Parathyroid adenoma (tissue), 2 donors: Measurements from ENCODE around the gene INPP5D.
"Not testable (repeated sequence)": the region's sequence is repeated elsewhere in the genome, so short reads cannot be mapped to it uniquely, and the experiment has no call there.

Experiments
- H2AFZ ChIP-seq: fragments of 300-600 bp; sonication (generic); one replicate; pipeline ENCODE4 v1.7.0; 2017; ENCODE audit warnings: antibody characterized with exemption, mild to moderate bottlenecking
- H3K27ac ChIP-seq: fragments of 300-600 bp; sonication (generic); one replicate; pipeline ENCODE4 v1.7.0; 2017
- H3K27me3 ChIP-seq: fragments of 300-600 bp; sonication (generic); one replicate; pipeline ENCODE4 v1.7.0; 2017; ENCODE audit warnings: low read length; ENCODE audit not compliant: control insufficient read depth, insufficient read depth
- H3K36me3 ChIP-seq: fragments of 300-600 bp; sonication (generic); one replicate; pipeline ENCODE4 v1.7.0; 2017; ENCODE audit warnings: low read length; ENCODE audit not compliant: control insufficient read depth, insufficient read depth
- H3K4me1 ChIP-seq: fragments of 300-600 bp; sonication (generic); one replicate; pipeline ENCODE4 v1.7.0; 2017; ENCODE audit warnings: control low read depth
- H3K4me2 ChIP-seq: fragments of 300-600 bp; sonication (generic); one replicate; pipeline ENCODE4 v1.7.0; 2017; ENCODE audit warnings: low read length
- H3K4me3 ChIP-seq: fragments of 300-600 bp; sonication (generic); one replicate; pipeline ENCODE4 v1.7.0; 2017; ENCODE audit warnings: low read depth, low read length
- H3K79me2 ChIP-seq: fragments of 300-600 bp; sonication (generic); one replicate; pipeline ENCODE4 v1.7.0; 2017; ENCODE audit warnings: control low read depth
- H3K9ac ChIP-seq: fragments of 300-600 bp; sonication (generic); one replicate; pipeline ENCODE4 v1.7.0; 2017; ENCODE audit warnings: mild to moderate bottlenecking
- H3K9me3 ChIP-seq: fragments of 300-600 bp; sonication (generic); one replicate; pipeline ENCODE4 v1.7.0; 2017; ENCODE audit warnings: low read length; ENCODE audit not compliant: control insufficient read depth
- TF ChIP-seq, protein P1 (sequence below): fragments of 300-600 bp; sonication (generic); IDR thresholded peaks from one replicate; pipeline ENCODE4 v1.7.0; 2017; ENCODE audit warnings: antibody characterized with exemption, mild to moderate bottlenecking
- donor health status: primary hyperparathyroidism.

Gene INPP5D

DNA sequence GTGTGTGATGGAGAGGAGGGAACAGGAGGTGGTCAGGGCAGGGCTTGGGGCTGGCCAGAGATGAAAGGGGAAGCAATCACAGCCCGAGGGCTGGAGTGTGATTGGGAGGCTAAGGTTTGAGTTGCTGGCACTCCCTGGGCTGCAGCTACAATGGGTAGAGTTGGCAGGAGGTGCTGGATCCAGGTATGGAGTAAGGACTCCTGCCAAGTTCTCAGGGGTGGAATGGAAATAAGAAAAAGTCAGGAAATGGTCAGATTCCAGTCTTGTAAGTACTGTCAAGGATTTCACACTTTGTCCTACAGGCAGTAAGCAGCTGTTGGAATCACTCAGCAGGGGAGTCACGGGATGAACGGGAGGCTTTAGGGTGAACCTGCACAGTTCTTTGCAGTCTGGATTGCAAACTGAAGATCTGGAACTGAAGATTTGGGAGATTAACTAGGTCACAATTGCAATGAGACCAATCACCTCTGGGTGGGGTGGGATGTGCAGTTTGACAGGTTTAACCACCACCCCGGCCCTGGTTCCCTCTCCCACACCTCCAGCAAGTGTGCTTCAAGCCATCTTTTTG, 10.9 kb upstream of the INPP5D start:
- TF ChIP-seq, protein P1, sequence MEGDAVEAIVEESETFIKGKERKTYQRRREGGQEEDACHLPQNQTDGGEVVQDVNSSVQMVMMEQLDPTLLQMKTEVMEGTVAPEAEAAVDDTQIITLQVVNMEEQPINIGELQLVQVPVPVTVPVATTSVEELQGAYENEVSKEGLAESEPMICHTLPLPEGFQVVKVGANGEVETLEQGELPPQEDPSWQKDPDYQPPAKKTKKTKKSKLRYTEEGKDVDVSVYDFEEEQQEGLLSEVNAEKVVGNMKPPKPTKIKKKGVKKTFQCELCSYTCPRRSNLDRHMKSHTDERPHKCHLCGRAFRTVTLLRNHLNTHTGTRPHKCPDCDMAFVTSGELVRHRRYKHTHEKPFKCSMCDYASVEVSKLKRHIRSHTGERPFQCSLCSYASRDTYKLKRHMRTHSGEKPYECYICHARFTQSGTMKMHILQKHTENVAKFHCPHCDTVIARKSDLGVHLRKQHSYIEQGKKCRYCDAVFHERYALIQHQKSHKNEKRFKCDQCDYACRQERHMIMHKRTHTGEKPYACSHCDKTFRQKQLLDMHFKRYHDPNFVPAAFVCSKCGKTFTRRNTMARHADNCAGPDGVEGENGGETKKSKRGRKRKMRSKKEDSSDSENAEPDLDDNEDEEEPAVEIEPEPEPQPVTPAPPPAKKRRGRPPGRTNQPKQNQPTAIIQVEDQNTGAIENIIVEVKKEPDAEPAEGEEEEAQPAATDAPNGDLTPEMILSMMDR = no peak
- H3K4me1 ChIP-seq = no peaks in the 10 kb centered on the region
- H3K36me3 ChIP-seq = no peaks in the 10 kb centered on the region
- H3K9ac ChIP-seq = no peak overlapping the region
- no peaks in the 10 kb centered on the region for H3K9me3 ChIP-seq
- H2AFZ ChIP-seq = no peak overlapping the region
- H3K27me3 ChIP-seq = no peaks in the 10 kb centered on the region
- no peak overlapping the region for H3K27ac ChIP-seq
- H3K4me3 ChIP-seq = no peak overlapping the region
- no peak overlapping the region for H3K4me2 ChIP-seq
- no peaks in the 10 kb centered on the region for H3K79me2 ChIP-seq

DNA sequence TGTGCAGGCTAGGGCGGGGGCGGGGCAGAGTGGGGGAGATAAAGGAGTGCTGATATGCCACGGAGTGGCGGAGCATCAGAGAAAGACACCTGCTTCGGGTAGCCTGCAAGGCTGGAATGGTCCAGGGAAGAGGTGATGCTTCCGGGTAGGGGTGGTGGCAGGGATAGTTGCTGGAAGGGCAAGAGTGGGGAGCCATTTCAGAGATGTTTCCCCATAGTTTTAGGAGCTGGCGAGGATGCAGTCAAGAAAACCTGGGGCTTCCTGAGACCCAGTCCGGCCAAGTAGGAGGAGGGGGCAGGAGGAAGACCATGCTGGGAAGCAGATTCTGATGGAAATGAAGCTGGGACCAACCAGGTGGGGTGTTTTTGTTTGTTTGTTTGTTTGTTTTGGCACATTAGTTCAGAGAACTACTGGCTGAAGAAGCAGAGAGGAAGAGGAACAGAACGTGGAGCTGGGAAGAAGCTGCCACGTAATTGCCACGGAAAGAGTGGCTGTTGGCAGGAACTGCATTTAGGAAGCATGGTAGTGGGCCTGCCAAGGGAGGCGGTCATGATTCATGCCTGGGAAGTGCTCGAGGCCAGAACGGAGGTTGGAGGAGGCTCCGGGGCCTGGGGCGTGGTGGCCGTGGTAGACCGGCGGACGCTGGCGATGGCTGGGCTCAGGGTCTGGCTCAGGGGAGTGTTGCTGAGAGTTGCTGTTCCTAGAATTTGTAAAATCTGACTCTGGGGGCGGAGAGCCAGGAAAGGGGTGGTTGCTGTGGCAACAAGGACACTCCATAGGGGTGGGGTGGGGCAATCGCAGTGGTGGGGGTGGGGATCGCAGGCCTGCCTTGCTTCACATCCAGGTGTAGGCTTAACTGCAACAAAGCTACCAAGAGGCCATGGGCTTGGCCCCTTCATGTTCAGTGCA, 8.6 kb upstream of the INPP5D start:
- H3K9me3 ChIP-seq = no peaks in the 10 kb centered on the region
- no peak overlapping the region for H2AFZ ChIP-seq
- no peak overlapping the region for H3K4me3 ChIP-seq
- H3K9ac ChIP-seq = no peak overlapping the region
- H3K4me1 ChIP-seq = no peaks in the 10 kb centered on the region
- no peak overlapping the region for H3K4me2 ChIP-seq
- H3K27ac ChIP-seq = no peak overlapping the region
- no peaks in the 10 kb centered on the region for H3K36me3 ChIP-seq
- H3K27me3 ChIP-seq = no peaks in the 10 kb centered on the region
- TF ChIP-seq, protein P1 = no peak
- H3K79me2 ChIP-seq = no peaks in the 10 kb centered on the region

DNA sequence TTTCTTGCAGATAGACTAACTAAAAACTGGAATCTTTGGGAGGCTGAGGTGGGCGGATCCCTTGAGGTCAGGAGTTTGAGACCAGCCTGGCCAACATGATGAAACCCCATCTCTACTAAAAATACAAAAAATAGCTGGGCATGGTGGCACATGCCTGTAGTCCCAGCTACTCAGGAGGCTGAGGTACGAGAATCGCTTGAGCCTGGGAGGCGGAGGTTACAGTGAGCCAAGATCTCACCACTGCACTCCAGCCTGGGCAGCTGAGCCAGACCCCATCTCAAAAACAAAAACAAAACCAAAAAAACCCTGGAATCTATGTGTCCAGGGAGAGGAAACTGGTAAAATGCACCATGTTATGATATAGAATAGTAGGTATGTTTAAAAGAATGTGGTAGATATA, 7.6 kb upstream of the INPP5D start:
- not testable (repeated sequence) for H3K79me2 ChIP-seq, H2AFZ ChIP-seq, H3K9me3 ChIP-seq, H3K4me2 ChIP-seq, H3K36me3 ChIP-seq, H3K4me3 ChIP-seq, H3K27ac ChIP-seq, H3K9ac ChIP-seq, H3K27me3 ChIP-seq, H3K4me1 ChIP-seq

DNA sequence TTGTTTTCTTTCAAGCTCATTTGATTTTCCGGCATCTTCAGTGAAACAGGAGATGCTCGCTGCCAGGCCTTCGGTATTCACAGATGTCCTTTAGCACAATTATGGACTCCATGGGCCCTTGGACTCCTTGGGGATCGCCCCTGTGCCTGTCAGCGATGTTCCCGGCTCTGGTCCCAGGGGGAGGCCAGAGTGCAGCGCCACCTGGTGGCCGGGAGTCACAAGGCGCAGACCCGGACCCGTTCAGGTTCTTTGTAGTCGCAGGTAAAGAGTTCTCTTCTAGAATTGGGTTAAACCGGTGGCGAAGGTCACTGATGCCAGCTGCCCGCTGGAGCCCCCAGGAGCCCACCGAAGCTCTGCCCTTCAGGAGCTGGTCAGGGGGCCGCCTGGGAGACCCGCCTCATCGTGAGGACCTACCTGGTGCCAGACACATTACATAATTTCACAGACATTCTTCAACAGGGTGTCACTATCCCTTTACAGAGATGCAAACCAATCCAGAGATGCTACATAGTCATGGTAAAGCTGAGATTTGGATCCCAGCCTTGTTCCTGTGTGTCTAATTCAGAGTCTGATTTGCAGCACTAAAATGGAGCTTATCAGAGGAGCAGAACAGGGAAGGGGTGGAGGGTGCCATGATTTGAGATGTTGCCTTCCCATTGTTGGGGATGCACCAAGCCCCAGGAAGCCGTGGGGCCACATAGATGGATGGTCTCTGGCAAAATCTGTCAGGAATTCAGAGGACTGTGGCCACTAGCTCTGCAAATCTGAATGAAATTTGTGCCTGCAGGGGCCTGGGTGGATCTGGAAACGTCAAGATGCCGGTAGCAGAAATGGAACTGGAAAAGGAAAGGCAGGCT, 6.0 kb upstream of the INPP5D start:
- Histone ChIP-seq H2AFZ (peak overlapping the region; percentile 85), H3K9me3 (no peaks in the 10 kb centered on the region), H3K4me1 (no peaks in the 10 kb centered on the region), H3K36me3 (no peaks in the 10 kb centered on the region), H3K4me2 (no peak overlapping the region), H3K27me3 (no peaks in the 10 kb centered on the region), H3K79me2 (no peaks in the 10 kb centered on the region), H3K9ac (no peak overlapping the region), H3K4me3 (no peak overlapping the region), H3K27ac (no peak overlapping the region)
- TF ChIP-seq, protein P1 = peak; percentile 96

DNA sequence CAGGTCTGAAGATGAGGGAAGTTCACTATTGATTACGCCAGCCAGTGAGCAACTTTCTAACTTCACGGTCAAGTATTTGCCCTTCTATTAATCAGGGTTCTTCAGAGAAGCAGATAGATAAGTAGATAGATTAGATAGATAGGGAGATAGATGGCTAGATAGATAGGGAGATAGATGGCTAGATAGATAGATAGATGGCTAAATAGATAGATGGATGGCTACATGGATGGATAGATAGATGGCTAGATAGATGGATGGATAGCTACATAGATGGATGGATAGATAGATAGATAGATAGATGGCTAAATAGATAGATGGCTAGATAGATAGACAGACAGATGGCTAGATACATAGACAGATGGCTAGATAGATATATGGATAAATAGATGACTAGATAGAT, 4.8 kb upstream of the INPP5D start:
- Histone ChIP-seq H3K27me3 (no peaks in the 10 kb centered on the region), H3K4me3 (no peak overlapping the region), H3K79me2 (no peaks in the 10 kb centered on the region), H3K9me3 (no peaks in the 10 kb centered on the region), H3K4me1 (no peaks in the 10 kb centered on the region), H3K36me3 (no peaks in the 10 kb centered on the region), H2AFZ (no peak overlapping the region), H3K27ac (no peak overlapping the region), H3K9ac (no peak overlapping the region), H3K4me2 (no peak overlapping the region)
- TF ChIP-seq, protein P1 = no peak
